Measurements from ENCODE around the gene ANKRD27.
"Not testable (repeated sequence)": the region's sequence is repeated elsewhere in the genome, so short reads cannot be mapped to it uniquely, and the experiment has no call there.

ANKRD27 gene

DNA sequence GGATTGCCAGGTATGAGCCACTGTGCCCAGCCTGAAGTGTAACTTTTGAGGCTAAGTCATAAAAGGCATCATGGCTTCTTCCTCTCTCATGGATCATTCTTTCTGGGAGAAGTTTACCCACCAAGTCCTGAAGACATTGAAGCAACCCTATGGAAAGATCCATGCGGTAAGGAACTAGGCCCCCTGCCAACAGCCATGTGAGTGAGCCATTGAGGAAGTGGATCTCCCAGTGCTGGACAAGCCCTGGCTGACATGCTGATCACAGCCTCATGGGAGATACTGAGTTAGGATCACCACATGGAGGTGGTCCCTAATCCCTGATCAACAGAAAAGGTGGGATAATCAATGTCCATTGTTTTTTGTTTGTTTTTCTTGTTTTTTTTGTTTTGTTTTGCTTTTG lies 13.3 kb upstream of the ANKRD27 start:
- DNase-seq = peak in 2 of 3 donors; percentile 49 to 55

DNA sequence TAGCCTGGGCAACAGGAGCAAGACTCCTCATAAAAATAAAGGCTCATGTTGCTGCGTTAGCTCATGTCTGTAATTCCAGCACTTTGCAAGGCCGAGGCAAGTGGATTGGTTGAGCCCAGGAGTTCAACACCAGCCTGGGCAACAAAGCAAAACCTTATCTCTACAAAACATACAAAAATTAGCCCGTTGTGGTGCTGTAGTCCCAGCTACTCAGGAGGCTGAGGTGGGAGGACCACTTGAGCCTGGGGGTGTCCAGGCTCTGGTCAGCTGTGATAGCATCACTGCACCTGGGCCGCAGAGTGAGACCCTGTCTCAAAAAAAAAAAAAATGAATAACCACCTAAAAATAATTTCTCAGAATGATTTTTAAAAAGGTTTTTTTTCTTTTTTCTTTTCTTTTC lies 12.7 kb upstream of the ANKRD27 start:
- DNase-seq = no peak

DNA sequence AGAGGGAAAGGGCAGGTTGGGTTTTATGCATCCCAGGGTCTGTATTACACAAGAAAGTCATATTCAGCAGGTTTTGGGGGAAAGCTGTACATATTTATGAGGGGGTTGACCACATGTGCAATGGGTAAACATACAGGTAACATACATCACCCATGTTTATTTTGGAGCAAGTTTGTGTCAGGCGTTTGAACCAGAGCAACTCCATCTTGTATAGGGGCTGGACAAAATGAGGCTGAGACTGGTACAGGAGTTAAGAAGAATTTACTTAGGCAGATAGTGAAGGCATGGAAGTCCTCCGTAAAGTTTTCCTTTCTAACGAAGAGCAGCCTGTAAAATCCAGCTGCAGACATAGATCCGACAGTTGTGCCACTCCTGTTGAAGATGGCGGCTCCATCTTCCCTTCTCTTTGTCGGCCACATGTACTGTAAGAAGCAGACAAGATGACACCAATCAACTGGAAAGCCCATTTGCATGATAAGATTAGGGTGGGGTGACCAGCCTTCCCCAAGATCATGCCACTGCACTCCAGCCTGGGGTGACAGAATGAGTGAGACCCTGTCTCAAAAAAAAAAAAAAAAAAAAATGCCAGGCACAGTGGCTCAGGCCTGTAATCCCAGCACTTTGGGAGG lies 12.0 kb upstream of the ANKRD27 start:
- no peak for DNase-seq

DNA sequence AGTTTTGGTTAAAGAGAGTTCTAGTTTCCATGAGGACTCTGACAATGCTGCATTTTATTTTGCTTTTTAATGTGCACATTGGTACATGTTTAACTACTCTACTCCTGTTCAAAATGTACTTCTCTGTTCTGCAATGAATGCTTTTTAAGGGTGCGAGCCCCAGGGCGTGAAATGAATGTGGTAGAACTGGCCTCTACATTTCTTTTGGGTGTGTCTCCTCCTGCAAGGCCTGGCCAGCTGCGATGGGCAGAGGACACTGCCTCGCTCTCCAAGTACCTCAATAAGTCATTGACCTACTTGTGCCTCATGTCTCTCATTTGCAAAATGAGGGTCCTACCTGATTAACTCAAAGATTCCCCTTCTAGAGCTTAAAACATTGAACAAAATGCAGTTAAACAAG lies 7.3 kb upstream of the ANKRD27 start:
- no peak for DNase-seq

DNA sequence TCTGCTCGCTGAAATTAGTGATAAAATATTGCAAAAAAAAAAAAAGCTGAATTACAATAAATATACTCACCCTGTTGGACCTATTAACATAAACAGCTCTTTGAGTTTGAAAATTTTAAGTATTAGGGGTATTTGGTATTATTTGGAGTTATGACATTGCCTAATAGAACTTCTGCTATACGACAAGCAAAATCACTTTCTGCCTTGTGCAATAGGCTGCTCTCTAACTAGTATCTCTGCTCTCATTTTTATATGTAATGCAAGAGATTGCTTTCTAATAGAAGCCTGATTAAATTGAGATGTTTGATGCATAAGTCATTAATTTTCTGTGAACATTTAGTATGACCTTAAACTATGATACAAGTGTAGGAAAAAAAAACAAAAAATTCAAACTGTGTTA lies 6.0 kb upstream of the ANKRD27 start:
- DNase-seq = peak in 1 of 3 donors; percentile 10

DNA sequence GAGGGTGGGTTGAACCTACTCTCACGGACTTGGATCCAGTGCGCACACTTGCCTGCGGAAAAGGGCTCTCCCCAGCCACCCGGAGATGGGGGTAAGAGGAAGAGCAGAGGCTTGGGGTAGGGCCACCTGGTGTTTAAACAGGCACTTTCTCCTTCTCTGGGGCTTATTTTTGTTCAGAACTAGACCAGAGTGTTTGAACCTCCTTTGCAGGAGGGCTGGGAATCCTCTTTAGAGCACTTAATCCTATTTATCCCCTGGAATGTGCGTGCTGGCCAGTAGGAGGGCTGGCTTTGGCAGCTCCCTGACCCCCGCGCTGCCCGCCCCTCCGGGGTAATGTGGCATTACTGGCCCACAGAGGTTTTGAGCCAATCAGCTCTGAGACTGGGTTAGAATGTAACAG lies 2.7 kb upstream of the ANKRD27 start:
- no peak for DNase-seq

DNA sequence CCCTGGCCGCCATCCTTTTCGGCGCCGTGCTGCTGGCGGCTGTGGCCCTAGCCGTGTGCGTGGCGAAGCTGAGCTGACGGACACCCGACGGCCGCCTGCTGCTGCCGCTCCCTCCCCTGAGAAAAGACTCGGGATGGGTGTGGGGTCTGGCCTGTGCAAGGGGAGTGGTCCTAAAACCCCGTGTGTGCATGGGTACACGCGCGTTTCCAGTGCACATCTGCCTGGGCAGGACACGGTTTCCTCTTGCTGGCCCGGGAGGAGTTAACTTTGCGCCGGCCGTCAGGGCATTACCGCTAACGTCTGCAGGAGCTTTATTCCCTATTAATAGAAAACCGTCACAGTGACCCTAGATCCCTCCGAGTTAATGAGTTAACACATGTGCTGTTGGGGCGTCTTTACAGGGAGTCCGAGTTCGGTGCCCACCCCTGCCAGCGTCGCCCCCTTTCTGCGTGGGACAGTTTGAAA lies 1.9 kb upstream of the ANKRD27 start:
- no peak for DNase-seq

DNA sequence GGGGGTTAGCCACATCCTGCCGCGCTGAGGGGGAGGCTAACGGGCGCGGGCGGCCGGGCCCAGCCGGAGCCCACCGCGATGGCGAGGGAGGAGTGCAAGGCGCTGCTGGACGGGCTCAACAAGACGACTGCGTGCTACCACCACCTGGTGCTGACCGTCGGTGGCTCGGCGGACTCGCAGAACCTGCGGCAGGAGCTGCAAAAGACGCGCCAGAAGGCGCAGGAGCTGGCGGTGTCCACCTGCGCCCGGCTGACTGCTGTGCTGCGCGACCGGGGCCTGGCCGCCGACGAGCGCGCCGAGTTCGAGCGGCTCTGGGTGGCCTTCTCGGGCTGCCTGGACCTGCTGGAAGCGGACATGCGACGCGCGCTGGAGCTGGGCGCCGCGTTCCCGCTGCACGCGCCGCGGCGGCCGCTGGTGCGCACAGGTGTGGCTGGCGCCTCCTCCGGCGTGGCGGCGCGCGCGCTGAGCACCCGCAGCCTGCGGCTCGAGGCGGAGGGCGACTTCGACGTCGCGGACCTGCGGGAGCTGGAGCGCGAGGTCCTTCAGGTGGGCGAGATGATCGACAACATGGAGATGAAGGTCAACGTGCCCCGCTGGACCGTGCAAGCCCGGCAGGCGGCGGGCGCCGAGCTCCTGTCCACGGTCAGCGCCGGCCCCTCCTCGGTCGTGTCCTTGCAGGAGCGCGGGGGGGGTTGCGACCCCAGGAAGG lies 1.4 kb upstream of the ANKRD27 start:
- no peak for DNase-seq

DNA sequence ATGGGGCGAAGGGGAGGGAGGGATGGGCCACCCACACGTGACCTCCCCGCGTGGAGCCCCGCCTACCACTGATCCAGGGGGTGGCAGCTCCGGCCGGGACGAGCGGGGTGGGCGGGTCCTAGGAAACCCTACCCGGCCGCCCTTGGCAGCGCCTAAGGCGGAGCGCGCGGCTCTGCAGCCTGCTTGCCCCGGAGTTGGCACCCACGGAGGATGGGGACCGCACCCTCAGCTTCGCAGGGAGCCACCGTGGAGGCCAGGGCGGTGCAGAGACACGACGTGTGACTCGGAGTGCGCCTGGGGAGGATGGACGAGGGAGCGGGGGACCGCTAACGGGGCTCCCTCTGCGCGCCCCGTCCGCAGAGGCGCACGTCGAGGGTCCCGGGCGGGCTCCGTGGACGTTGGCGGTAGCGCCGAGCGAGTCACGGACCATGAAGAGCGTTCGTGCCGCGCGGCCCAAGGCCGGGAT lies 773 bp upstream of the ANKRD27 start, which contains the start of gene RGS9BP:
TSS of gene RGS9BP (plus strand) at position 129 of the 466 bp plus-strand sequence. CDS start 416 bp downstream, outside the sequence.
- DNase-seq = peak; percentile 80 to 93 (median 89)

DNA sequence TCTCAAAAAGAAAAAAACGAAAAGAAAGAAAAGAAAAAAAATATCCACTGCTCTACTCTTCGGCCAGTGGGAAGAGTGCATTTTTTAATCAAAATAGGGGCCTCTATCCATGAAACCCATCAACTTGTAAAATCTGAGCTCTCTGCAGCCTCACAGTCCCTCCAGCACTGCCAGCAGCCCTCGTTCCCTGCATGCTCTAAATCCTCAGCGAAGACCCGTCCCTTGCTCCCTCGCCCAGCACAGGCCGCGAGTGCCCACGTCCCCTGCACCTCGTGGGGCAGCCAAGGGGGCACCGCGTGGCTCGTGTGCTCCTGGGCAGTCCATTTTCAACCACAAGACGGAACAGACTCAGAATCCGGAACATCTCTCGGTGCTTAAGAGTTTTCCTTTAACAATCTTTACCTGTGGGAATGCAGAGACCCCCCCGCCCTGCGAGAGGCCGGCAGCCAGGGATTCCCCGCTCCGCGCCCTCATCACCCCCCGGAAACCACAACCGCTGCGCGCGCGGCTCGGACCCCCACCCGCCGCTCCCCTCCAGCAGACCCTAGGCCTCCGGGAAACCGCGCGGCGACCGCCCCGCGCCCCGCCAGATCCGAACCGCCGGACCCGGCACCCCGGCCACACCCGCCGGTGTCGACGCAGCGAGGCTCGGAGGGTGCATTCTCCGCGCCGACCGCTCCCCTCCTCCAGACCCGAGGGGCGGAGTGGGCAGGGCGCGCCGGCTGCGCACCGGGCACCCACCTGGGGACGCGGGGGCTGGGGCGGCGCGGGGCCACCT lies 638 bp downstream of the ANKRD27 start:
- peak; percentile 21 to 40 (median 24) for DNase-seq

DNA sequence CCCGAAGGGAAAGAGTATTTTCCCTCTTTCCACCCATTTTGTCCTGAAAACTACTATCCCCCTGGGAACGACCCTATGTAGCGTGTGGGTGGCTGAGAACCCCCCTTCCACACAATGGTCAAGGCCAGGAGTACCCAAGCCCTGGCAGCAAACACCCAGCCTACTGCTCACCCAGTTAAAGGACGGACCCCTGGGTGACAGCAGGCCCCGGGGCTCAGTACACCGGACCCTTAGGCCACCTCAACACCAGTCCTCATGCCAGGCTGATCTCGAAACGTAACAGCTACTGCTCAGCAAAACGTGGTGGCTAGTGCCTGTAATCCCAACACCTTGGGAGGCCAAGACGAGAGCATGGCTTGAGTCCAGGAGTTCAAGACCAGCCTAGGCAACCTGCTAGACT lies 1.4 kb downstream of the ANKRD27 start:
- no peak for DNase-seq

DNA sequence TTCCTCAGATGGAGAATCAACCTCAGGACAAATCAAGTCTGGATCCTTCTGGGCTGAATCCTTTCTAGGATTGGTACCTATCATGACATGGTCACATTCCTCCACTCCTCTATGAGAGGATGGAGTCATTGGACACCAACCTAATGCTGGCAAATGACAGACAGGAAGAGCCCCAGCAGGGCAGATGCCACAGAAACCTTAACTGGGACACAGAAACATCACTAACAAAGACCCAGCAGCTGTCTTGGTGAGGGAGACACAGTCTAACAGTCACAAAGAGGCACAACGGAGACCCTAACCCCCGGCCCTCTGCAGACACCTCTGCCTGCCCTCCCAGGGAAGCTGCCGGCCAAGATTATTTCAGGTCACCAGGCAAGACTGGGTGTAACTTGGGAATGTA lies 2.1 kb downstream of the ANKRD27 start:
- no peak for DNase-seq

DNA sequence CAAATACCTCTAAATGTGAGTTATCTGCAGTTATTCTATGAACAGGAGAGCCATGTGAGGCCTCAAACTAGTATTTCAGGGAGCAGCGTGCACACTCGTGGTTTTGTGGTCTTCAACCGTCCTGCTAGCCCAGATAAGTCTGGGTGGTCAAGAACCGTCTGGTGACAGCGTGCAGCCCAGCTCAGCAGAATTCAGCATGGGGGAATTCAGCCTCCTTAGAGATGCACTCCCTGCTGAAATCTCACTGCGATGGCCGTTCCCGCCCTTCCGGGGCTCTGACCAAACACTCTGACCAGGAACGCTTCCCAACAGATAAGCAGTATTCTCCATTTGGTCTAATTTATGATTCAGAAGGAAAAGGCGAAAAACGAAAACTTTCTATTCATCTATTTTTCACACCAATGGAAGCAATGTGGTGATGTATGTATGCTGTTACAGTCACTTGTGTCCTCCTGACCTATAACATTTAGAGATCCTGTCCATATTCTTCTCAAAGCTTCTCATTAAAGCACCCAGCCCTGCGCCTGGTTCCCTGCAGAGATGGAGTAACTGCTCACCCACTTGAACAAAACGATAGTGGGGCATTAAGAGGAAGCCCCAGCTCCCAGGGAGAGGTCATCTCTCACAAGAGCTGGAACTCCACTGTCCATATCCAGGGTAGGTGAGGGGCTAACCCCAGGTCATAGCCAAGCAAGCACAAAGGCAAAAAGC lies 2.9 kb downstream of the ANKRD27 start:
- DNase-seq = peak in 2 of 3 donors; percentile 10 to 19

DNA sequence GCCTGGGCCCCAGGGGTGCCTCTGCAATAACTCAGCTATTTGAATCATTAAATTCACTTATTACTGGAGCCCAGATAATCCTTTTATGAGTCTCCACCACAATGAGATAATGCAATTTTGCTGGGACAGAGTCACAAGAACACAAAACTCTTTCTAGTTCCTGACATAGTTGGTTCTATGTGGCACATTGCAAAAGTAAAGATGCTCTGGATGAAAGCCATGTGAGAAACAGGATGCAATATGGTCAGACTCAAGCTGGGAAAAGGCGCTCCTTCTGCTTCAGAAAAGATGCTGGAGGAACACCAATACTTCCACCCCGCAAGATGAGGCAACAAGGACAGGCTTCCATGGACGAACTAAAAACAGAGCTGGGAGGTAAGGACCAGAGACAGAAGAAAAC lies 5.7 kb downstream of the ANKRD27 start:
- DNase-seq = no peak

DNA sequence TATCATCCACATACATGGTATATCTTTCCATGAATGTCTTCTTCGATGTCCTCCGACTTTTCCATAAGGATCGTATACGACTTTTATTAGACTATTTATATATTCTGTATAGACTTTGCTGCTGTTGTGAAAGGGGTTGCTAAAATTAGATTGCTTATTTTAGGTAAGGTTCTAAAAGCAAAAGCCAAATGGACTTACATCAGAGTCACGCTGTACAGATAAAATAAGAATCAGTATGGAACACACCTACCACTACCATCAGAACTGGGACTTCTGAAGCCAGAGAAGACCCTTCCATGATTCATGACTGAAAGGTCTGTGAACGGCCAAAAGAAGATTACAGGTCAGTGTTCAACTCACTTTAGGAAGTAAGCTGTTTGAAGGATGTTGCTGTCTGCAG lies 8.9 kb downstream of the ANKRD27 start:
- DNase-seq = no peak

DNA sequence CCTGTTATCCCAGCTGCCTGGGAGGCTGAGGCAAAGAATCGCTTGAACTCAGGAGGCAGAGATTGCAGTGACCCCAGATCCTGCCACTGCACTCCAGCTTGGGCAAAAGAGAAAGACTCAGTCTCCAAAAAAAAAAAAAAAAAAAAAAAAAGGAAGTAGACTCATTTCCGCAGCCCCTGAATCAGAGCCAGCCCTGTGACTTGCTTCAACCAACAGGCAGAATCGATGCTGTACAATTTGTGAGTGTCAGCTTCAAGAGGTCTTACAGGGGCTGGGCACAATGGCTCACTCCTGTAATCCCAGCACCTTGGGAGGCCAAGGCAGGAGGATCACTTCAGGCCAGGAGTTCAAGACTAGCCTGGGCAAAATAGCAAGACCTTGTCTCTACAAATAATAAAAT lies 12.8 kb downstream of the ANKRD27 start:
- DNase-seq = peak; percentile 67 to 86 (median 69)

DNA sequence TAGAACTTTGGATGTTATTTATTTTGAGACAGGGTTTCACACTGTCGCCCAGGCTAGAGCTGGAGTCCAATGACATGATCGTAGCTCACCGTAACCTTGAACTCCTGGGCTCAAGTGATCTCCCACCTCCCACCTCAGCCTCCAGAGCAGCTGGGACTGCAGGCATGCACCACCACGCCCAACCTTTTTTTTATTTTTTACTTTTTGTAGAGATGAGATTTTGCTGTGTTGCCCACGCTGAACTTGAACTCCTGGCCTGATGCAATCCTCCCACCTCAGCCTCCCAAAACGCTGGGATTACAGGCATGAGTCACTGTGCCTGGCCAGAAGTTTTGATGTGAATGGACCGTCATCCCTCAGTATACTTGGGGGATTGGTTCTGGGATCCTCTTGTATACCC lies 13.7 kb downstream of the ANKRD27 start:
- DNase-seq = peak; percentile 13 to 21 (median 21)

DNA sequence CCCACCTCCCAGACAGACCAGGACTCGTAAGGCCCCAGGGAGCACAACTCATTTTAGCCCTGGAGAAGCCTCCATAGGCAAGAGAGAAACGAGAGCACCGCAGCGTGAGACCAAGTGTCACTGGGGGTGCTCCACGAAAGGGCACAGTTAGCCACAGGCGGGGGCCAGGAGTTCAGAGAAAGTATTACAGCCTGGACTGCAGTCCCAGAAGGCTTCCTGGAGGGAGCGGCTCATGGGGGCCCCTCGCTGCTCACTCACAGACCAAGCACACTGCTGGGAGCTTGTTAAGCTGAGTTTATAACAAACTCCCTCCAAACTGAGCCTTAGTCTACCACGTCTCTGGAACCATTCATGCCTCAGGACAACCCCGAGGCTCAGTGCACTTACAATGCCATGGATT lies 16.5 kb downstream of the ANKRD27 start:
- DNase-seq = no peak

DNA sequence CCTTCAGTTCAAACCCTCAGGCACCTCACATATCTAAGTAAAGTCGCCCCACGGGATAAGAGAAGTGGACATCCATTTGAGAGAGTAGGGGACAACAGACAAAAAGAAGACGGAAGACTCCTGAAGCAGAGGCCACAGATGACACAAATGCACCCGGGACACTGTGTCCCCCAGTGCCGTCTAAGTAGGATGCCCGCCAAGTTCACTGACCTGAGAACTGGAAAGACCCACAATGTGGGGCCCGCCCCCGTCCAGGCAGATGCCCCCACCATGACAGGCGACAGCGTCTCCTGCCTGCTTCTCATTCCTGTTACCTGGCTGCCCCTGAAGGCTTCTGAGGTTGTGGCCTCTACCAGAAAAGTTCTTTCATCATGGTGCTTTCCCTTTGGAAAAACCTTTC lies 16.9 kb downstream of the ANKRD27 start:
- no peak for DNase-seq

DNA sequence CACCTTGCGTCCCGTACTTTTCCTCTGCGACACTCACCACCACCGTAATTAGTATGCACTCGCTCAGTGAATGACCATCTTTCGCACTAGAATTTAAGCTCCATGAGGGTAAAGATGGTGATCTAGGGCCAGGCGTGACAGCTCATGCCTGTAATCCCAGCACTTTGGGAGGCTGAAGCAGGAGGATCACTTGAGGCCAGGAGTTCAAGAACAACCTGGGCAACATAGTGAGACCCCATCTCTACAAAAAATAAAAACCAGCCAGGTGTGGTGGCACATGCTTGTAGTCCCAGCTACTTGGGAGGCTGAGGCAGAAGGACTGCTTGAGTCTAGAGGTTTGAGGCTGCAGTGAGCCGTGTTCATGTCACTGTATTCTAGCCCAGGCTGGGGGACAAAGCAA lies 18.6 kb downstream of the ANKRD27 start:
- not testable (repeated sequence) for DNase-seq

DNA sequence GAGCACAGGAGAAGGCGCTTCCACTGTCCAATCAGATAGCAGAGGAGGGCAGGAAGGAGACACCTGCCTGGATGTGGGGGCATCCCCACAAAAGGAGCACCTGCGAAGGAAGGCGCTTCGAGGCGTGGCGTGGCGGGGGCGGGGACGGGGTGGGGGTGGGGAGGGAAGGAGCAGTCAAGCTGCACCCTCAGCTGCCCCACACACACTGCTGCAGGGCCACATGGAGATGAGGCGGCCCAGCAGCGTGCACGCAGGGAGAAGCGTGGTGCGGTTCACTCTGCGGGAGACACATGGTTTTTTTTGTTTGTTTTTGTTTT lies 21.4 kb downstream of the ANKRD27 start:
- no peak for DNase-seq

DNA sequence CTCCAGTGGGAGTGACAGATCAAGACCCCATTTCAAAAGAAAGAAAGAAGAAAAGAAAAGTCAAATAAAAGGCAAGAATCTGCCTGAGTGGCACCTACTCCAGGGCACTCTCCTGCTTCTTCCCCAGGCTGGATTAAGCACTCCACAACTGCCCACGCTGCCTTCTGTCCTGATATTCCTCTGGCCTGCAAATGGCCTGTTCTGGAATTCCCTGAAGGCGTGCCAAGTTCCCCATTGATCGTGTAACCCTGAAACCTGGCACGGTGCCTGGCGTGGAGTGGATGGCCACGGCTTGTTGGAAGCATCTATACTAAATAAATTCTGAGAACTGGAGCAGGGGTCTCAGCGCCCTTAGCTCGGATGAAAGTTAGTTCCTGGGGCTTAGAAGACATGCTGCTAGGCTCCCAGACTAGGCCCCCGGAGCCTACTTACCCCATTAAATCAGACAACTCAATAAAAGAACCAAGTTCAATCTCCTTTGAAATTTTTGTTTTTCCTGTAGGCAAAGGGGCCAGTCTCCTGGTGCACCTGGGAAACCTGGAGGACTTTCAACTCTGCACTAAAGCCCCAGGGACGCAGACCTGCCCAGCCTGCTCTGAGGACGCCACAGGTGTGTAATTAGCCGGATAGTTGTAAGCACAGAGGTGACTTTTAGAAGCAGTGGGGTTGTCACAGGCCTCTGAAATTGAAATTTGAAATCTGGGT lies 21.9 kb downstream of the ANKRD27 start:
- peak in 1 of 3 donors; percentile 45 for DNase-seq
